ENCODE measurements around the gene THSD7B.

Gene THSD7B

DNA sequence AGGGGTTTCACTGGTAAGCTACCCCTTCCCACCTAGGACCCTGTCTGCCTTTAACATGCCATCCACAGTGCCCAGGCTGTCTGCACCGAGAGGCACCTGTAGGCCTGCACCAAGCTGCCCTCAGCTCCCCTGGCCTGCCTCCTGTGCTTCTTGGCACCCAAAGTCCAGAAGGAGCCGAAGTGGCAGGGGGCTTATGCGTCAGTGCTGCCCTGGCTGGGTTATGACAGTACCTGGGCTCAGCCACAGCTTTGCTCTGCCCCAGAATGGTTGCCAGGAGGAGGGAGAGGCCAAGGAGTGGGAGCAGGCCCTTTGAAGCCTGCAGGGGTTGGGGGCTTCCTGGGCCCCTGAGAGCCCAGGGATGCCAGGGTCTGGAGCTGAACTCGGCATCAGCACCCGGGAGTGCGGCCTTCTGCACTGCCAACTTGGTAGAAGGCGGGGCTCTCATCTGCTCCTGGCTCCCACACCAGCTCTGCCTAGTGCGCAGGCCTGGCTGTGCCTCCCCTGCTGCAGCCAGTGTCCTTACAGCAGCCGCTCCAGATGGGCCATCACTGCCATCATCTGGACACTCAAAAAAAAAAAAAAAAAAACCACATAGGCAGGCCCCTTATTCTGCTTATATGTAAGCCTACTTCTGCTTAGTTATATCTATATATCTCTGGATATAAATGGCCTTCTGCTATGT lies 155.4 kb downstream of the THSD7B start:
- no peaks in the 10 kb centered on the region for H3K4me1 ChIP-seq (ENCODE audit: control insufficient read depth in 1 of 2, insufficient read depth in 2 of 2, low read length in 2 of 2)
- no peak overlapping the region for H3K27ac ChIP-seq (ENCODE audit: low read depth, low read length)
- no peak overlapping the region for H3K9ac ChIP-seq (ENCODE audit: low read depth in 1 of 2, low read length in 2 of 2)
- H3K36me3 ChIP-seq (ENCODE audit: control insufficient read depth in 1 of 2, insufficient read depth in 2 of 2, low read length in 2 of 2): no peaks in the 10 kb centered on the region
- H3K9me3 ChIP-seq (ENCODE audit: control insufficient read depth in 1 of 2, low read length in 2 of 2): peaks cover 0 to 6% of the 10 kb centered on the region in 2 donors
- H3K4me3 ChIP-seq (ENCODE audit: low read depth in 1 of 2, low read length in 2 of 2): no peak overlapping the region
- no peaks in the 10 kb centered on the region for H3K27me3 ChIP-seq (ENCODE audit: control insufficient read depth in 1 of 2, insufficient read depth in 2 of 2, low read length in 2 of 2)

DNA sequence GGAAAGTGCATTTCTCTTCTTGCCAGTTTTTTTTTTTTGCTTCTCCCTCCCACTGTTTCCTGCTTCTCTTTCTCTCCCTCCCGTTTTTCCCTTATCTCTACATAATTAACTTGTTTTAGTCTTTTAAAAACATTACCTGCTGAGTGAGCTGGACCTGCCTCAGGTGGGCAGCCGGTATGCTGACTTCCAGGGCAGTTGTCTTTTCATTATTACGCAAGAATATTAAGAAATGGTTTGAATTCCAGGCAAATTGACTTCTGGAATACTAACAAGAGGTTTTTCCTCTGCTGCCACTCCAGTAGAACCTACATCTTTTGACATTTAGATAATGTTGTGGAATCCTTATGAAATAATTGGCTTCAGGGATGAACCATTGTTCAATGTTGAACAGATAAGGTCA lies 161.8 kb downstream of the THSD7B start:
- Histone ChIP-seq H3K27ac (ENCODE audit: low read depth, low read length) (no peak overlapping the region), H3K27me3 (ENCODE audit: control insufficient read depth in 1 of 2, insufficient read depth in 2 of 2, low read length in 2 of 2) (no peaks in the 10 kb centered on the region), H3K9ac (ENCODE audit: low read depth in 1 of 2, low read length in 2 of 2) (no peak overlapping the region), H3K4me3 (ENCODE audit: low read depth in 1 of 2, low read length in 2 of 2) (no peak overlapping the region), H3K36me3 (ENCODE audit: control insufficient read depth in 1 of 2, insufficient read depth in 2 of 2, low read length in 2 of 2) (no peaks in the 10 kb centered on the region), H3K4me1 (ENCODE audit: control insufficient read depth in 1 of 2, insufficient read depth in 2 of 2, low read length in 2 of 2) (no peaks in the 10 kb centered on the region), H3K9me3 (ENCODE audit: control insufficient read depth in 1 of 2, low read length in 2 of 2) (no peaks in the 10 kb centered on the region)

DNA sequence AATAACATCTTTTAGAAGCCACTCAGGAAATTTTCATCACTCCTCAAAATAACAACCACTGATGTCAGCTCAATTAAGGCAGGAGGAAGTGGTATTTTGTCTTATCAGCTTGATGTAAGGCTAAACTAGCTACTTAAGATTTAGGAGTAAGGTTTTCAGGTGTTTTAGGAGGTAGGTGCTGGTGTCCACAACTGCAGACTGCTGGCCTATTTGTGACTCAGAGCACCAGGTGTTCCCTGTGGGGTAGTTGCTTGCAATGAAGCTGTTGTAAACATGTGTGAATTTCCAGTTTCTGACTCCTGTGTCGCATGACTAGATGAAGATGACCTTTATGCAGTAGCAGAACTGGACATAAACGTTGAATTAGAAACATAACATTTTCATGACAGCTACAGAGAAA lies 164.2 kb downstream of the THSD7B start:
- Histone ChIP-seq H3K4me3 (ENCODE audit: low read depth in 1 of 2, low read length in 2 of 2) (no peak overlapping the region), H3K9me3 (ENCODE audit: control insufficient read depth in 1 of 2, low read length in 2 of 2) (no peaks in the 10 kb centered on the region), H3K4me1 (ENCODE audit: control insufficient read depth in 1 of 2, insufficient read depth in 2 of 2, low read length in 2 of 2) (no peaks in the 10 kb centered on the region), H3K27ac (ENCODE audit: low read depth, low read length) (no peak overlapping the region), H3K27me3 (ENCODE audit: control insufficient read depth in 1 of 2, insufficient read depth in 2 of 2, low read length in 2 of 2) (no peaks in the 10 kb centered on the region), H3K9ac (ENCODE audit: low read depth in 1 of 2, low read length in 2 of 2) (no peak overlapping the region), H3K36me3 (ENCODE audit: control insufficient read depth in 1 of 2, insufficient read depth in 2 of 2, low read length in 2 of 2) (no peaks in the 10 kb centered on the region)

DNA sequence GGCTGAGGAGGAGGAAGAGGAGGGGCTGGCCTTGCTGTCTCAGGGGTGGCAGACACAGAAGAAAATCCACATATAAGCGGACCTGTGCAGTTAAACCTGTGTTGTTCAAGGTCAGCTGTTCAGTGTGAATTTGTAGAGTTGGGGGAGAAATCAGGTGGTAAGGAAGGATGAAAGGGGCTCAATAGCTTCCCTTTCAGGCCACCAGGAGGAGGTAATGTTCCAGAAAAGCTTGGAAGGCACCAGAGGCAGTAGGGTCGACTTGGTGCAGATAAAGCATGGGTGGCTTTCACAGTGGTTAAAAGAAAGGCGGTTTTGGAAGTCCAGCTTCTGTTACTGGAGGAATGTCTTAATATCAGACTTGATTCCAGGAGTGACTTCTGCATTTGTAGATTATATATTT lies 167.4 kb downstream of the THSD7B start:
- Histone ChIP-seq H3K27me3 (ENCODE audit: control insufficient read depth in 1 of 2, insufficient read depth in 2 of 2, low read length in 2 of 2) (no peaks in the 10 kb centered on the region), H3K9me3 (ENCODE audit: control insufficient read depth in 1 of 2, low read length in 2 of 2) (no peaks in the 10 kb centered on the region), H3K27ac (ENCODE audit: low read depth, low read length) (no peak overlapping the region), H3K4me3 (ENCODE audit: low read depth in 1 of 2, low read length in 2 of 2) (no peak overlapping the region), H3K9ac (ENCODE audit: low read depth in 1 of 2, low read length in 2 of 2) (no peak overlapping the region), H3K4me1 (ENCODE audit: control insufficient read depth in 1 of 2, insufficient read depth in 2 of 2, low read length in 2 of 2) (no peaks in the 10 kb centered on the region), H3K36me3 (ENCODE audit: control insufficient read depth in 1 of 2, insufficient read depth in 2 of 2, low read length in 2 of 2) (no peaks in the 10 kb centered on the region)

- H3K9me3 ChIP-seq (ENCODE audit: control insufficient read depth in 1 of 2, low read length in 2 of 2): no peaks in the 10 kb centered on the region
- H3K27ac ChIP-seq (ENCODE audit: low read depth, low read length): no peak overlapping the region
- H3K27me3 ChIP-seq (ENCODE audit: control insufficient read depth in 1 of 2, insufficient read depth in 2 of 2, low read length in 2 of 2): no peaks in the 10 kb centered on the region
- H3K9ac ChIP-seq (ENCODE audit: low read depth in 1 of 2, low read length in 2 of 2): no peak overlapping the region
- no peaks in the 10 kb centered on the region for H3K36me3 ChIP-seq (ENCODE audit: control insufficient read depth in 1 of 2, insufficient read depth in 2 of 2, low read length in 2 of 2)
- H3K4me1 ChIP-seq (ENCODE audit: control insufficient read depth in 1 of 2, insufficient read depth in 2 of 2, low read length in 2 of 2): no peaks in the 10 kb centered on the region
- H3K4me3 ChIP-seq (ENCODE audit: low read depth in 1 of 2, low read length in 2 of 2): no peak overlapping the region
These were observed 169.8 kb downstream of the THSD7B start for GRCh38 chr2:136935119-136935518.

- H3K27ac ChIP-seq (ENCODE audit: low read depth, low read length): no peak overlapping the region
- H3K4me1 ChIP-seq (ENCODE audit: control insufficient read depth in 1 of 2, insufficient read depth in 2 of 2, low read length in 2 of 2): no peaks in the 10 kb centered on the region
- H3K9ac ChIP-seq (ENCODE audit: low read depth in 1 of 2, low read length in 2 of 2): no peak overlapping the region
- H3K36me3 ChIP-seq (ENCODE audit: control insufficient read depth in 1 of 2, insufficient read depth in 2 of 2, low read length in 2 of 2): no peaks in the 10 kb centered on the region
- no peaks in the 10 kb centered on the region for H3K9me3 ChIP-seq (ENCODE audit: control insufficient read depth in 1 of 2, low read length in 2 of 2)
- H3K27me3 ChIP-seq (ENCODE audit: control insufficient read depth in 1 of 2, insufficient read depth in 2 of 2, low read length in 2 of 2): no peaks in the 10 kb centered on the region
- no peak overlapping the region for H3K4me3 ChIP-seq (ENCODE audit: low read depth in 1 of 2, low read length in 2 of 2)
These were observed 190.7 kb downstream of the THSD7B start for GRCh38 chr2:136956050-136956449.

- Histone ChIP-seq H3K27ac (ENCODE audit: low read depth, low read length) (no peak overlapping the region), H3K27me3 (ENCODE audit: control insufficient read depth in 1 of 2, insufficient read depth in 2 of 2, low read length in 2 of 2) (no peaks in the 10 kb centered on the region), H3K4me1 (ENCODE audit: control insufficient read depth in 1 of 2, insufficient read depth in 2 of 2, low read length in 2 of 2) (no peaks in the 10 kb centered on the region), H3K9me3 (ENCODE audit: control insufficient read depth in 1 of 2, low read length in 2 of 2) (no peaks in the 10 kb centered on the region), H3K4me3 (ENCODE audit: low read depth in 1 of 2, low read length in 2 of 2) (no peak overlapping the region), H3K36me3 (ENCODE audit: control insufficient read depth in 1 of 2, insufficient read depth in 2 of 2, low read length in 2 of 2) (no peaks in the 10 kb centered on the region), H3K9ac (ENCODE audit: low read depth in 1 of 2, low read length in 2 of 2) (no peak overlapping the region)
These were observed 191.7 kb downstream of the THSD7B start for GRCh38 chr2:136957044-136957443.

- no peaks in the 10 kb centered on the region for H3K27me3 ChIP-seq (ENCODE audit: control insufficient read depth in 1 of 2, insufficient read depth in 2 of 2, low read length in 2 of 2)
- H3K36me3 ChIP-seq (ENCODE audit: control insufficient read depth in 1 of 2, insufficient read depth in 2 of 2, low read length in 2 of 2): no peaks in the 10 kb centered on the region
- no peak overlapping the region for H3K9ac ChIP-seq (ENCODE audit: low read depth in 1 of 2, low read length in 2 of 2)
- H3K4me1 ChIP-seq (ENCODE audit: control insufficient read depth in 1 of 2, insufficient read depth in 2 of 2, low read length in 2 of 2): no peaks in the 10 kb centered on the region
- no peak overlapping the region for H3K27ac ChIP-seq (ENCODE audit: low read depth, low read length)
- no peak overlapping the region for H3K4me3 ChIP-seq (ENCODE audit: low read depth in 1 of 2, low read length in 2 of 2)
- no peaks in the 10 kb centered on the region for H3K9me3 ChIP-seq (ENCODE audit: control insufficient read depth in 1 of 2, low read length in 2 of 2)
These were observed 196.9 kb downstream of the THSD7B start for GRCh38 chr2:136962105-136962725.

GRCh38 chr2:136966485-136966884 lies 201.1 kb downstream of the THSD7B start:
- Histone ChIP-seq H3K4me3 (ENCODE audit: low read depth in 1 of 2, low read length in 2 of 2) (no peak overlapping the region), H3K27ac (ENCODE audit: low read depth, low read length) (no peak overlapping the region), H3K4me1 (ENCODE audit: control insufficient read depth in 1 of 2, insufficient read depth in 2 of 2, low read length in 2 of 2) (no peaks in the 10 kb centered on the region), H3K9ac (ENCODE audit: low read depth in 1 of 2, low read length in 2 of 2) (no peak overlapping the region), H3K9me3 (ENCODE audit: control insufficient read depth in 1 of 2, low read length in 2 of 2) (no peaks in the 10 kb centered on the region), H3K36me3 (ENCODE audit: control insufficient read depth in 1 of 2, insufficient read depth in 2 of 2, low read length in 2 of 2) (no peaks in the 10 kb centered on the region), H3K27me3 (ENCODE audit: control insufficient read depth in 1 of 2, insufficient read depth in 2 of 2, low read length in 2 of 2) (no peaks in the 10 kb centered on the region)

DNA sequence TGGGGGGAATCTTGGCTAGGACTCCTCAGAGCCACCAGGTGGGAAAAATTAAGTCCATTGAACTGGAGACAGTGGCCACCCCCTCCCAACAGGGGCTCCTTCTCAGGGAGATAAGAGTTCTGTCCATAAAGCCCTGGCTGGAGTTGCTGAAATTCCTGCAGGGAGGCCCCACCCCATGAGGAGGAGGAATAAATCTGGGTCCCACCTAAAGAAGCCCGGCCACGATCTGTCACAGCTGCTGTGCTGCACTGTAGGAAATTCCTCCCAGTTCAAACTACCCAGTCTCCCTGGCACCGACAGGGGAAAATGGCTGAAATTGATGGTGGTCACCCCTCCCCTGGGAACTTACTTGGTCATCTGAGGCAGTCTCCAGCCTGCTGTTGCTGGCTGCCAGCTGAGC lies 215.0 kb downstream of the THSD7B start:
- Histone ChIP-seq H3K9me3 (ENCODE audit: control insufficient read depth in 1 of 2, low read length in 2 of 2) (no peaks in the 10 kb centered on the region), H3K27me3 (ENCODE audit: control insufficient read depth in 1 of 2, insufficient read depth in 2 of 2, low read length in 2 of 2) (no peaks in the 10 kb centered on the region), H3K9ac (ENCODE audit: low read depth in 1 of 2, low read length in 2 of 2) (no peak overlapping the region), H3K36me3 (ENCODE audit: control insufficient read depth in 1 of 2, insufficient read depth in 2 of 2, low read length in 2 of 2) (no peaks in the 10 kb centered on the region), H3K4me3 (ENCODE audit: low read depth in 1 of 2, low read length in 2 of 2) (no peak overlapping the region), H3K27ac (ENCODE audit: low read depth, low read length) (no peak overlapping the region), H3K4me1 (ENCODE audit: control insufficient read depth in 1 of 2, insufficient read depth in 2 of 2, low read length in 2 of 2) (no peaks in the 10 kb centered on the region)

Data from duodenal mucosa (tissue), 2 donors.